OCI-LY7 (cell line): ENCODE results near the gene RHOG. TPM values are rescaled to one million over a fixed set of nuclear protein-coding genes. Genes with fewer than 3 reads are reported as not detected.

Experiments
- BruUV-seq: library from RNA; stranded (reverse); fragments of 400-500 nt; replicated peaks from 2 replicates; lab custom pipeline; 2021; lab: Mats Ljungman, UMichigan
- CTCF ChIA-PET: fragments of 300-600 bp; sonication (Branson Sonifier 250); formaldehyde crosslinking; loops from one replicate; lab custom pipeline; 2022; ENCODE audit warnings: antibody characterized with exemption; ENCODE audit not compliant: unreplicated experiment; lab: Charles Lee
- POLR2A ChIA-PET: fragments of 300-600 bp; sonication (Branson Sonifier 250); formaldehyde crosslinking; loops from one replicate; lab custom pipeline; 2022; ENCODE audit warnings: antibody characterized with exemption; lab: Charles Lee
- DNase-seq: peaks from one replicate; pipeline ENCODE4 v3.0.0-alpha.2; 2015; ENCODE audit warnings: low spot score
- H2AFZ ChIP-seq: fragments of 200-600 bp; sonication (generic), shearing (Covaris generic); 2 replicates; pipeline ENCODE4 v1.6.1; 2014; ENCODE audit warnings: mild to moderate bottlenecking, antibody characterized with exemption, low read length, moderate library complexity
- H3K27ac ChIP-seq: fragments of 200-600 bp; sonication (generic); 2 replicates; pipeline ENCODE4 v1.5.1; 2014; ENCODE audit warnings: mixed run types, low read depth, mild to moderate bottlenecking, moderate library complexity, low read length, inconsistent platforms; ENCODE audit not compliant: poor library complexity, severe bottlenecking
- H3K36me3 ChIP-seq: fragments of 200-600 bp; sonication (generic); 2 replicates; pipeline ENCODE4 v1.6.1; 2014; ENCODE audit warnings: mild to moderate bottlenecking, antibody characterized with exemption, low read length, moderate library complexity, mixed read lengths; ENCODE audit not compliant: insufficient read depth
- H3K4me1 ChIP-seq: fragments of 200-600 bp; sonication (generic); 2 replicates; pipeline ENCODE4 v1.5.1; 2014; ENCODE audit warnings: mild to moderate bottlenecking, low read length; ENCODE audit not compliant: insufficient read depth, poor library complexity, severe bottlenecking
- H3K4me2 ChIP-seq: fragments of 200-600 bp; sonication (generic); 2 replicates; pipeline ENCODE4 v1.6.1; 2014; ENCODE audit warnings: mild to moderate bottlenecking, low read length
- H3K4me3 ChIP-seq: fragments of 200-600 bp; sonication (generic); 2 replicates; pipeline ENCODE4 v1.5.1; 2014; ENCODE audit warnings: mild to moderate bottlenecking, low read depth, low read length; ENCODE audit not compliant: poor library complexity, severe bottlenecking
- H3K79me2 ChIP-seq: fragments of 200-600 bp; sonication (generic); 2 replicates; pipeline ENCODE4 v1.6.1; 2016; ENCODE audit warnings: low read depth, mild to moderate bottlenecking, low read length, moderate library complexity, mixed read lengths; ENCODE audit not compliant: insufficient read depth
- H3K9me2 ChIP-seq: fragments of 200-600 bp; sonication (generic); 2 replicates; pipeline ENCODE4 v1.6.1; 2016; ENCODE audit warnings: mild to moderate bottlenecking, low read length, mixed read lengths; ENCODE audit not compliant: insufficient read depth
- H3K9me3 ChIP-seq: fragments of 200-600 bp; sonication (generic); 2 replicates; pipeline ENCODE4 v1.6.1; 2014; ENCODE audit warnings: mild to moderate bottlenecking, mixed run types, low read length, mixed read lengths
- H4K20me1 ChIP-seq: fragments of 200-600 bp; sonication (generic); 2 replicates; pipeline ENCODE4 v1.6.1; 2014; ENCODE audit warnings: mild to moderate bottlenecking, antibody characterized with exemption, low read length, moderate library complexity, mixed read lengths; ENCODE audit not compliant: insufficient read depth
- EZH2phosphoT487 ChIP-seq: fragments of 200-600 bp; sonication (generic); IDR thresholded peaks from 2 replicates; pipeline ENCODE4 v1.6.1; 2018; ENCODE audit warnings: low read depth, borderline replicate concordance, mild to moderate bottlenecking, mixed run types, antibody characterized with exemption, low read length, moderate library complexity, mixed read lengths
- intact Hi-C: fragments of 100-400 bp; cut with micrococcal nuclease; formaldehyde crosslinking; loops from one replicate; pipeline ENCODE4 v1.10.0; 2022; ENCODE audit not compliant: unreplicated experiment
- total RNA-seq, 2 experiments: library from RNA; depleted of rRNA in 1 of 2; stranded (reverse); fragments of >200 nt in 1 of 2; shearing (Covaris generic) in 1 of 2; gene quantifications; 2 replicates each; pipeline ENCODE4 v1.2.3, GENCODE V29; 2014 to 2022
- TF ChIP-seq, protein P1 (sequence below): fragments of 200-600 bp; sonication (generic); conservative IDR thresholded peaks from 2 replicates; pipeline ENCODE4 v1.5.1; 2014; ENCODE audit warnings: mild to moderate bottlenecking, antibody characterized with exemption, low read length, moderate library complexity, mixed read lengths

RHOG gene
- total RNA-seq, 2 experiments from 2014 or later = 26.2 to 57.8 TPM

DNA sequence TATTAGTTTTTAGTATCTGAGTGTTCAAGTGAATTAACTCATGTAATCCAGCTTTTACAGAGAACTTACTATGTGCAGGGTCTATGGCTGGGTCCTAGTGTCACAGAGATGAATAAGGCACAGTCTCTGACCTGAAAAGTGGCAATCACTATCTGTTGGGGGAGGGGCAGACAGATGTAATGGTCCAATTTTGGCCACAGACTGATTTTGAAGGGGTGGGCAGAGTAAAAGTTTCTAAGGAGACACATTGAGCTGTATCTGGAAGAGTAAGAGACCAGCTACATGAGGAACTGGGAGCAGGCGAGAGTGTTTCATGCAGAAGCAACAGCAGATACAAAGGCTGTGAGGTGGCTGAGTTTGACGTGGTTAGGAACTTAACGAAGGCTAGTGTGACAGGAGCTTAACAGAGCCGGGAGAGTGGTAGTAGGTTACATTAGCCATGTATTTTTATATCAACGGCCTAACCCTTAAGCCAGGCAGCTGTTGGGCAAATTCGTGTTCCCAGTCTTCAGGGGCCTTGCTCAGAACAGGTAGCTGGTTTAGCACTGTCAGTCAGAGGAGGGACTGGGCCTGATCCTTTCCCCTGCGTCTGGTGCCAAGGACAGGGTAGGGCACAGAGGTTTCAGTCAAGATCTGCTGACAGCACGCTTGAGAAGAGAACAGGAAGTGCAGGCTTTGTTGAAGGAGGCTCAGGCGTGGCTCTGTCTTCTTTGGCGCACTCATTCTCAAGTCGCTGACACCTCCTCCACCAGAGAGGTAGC is 13.3 kb upstream of the RHOG start:
- DNase-seq = peak; percentile 93
- POLR2A ChIA-PET = interaction anchor here (0.5 to 4.8 kb wide), 36 partner anchors 8 to 392 kb away, joined by 3 to 75 read pairs (median 5); partner anchors contain the start of gene RHOG
- no peaks in the 10 kb centered on the region for H3K9me3 ChIP-seq
- peak overlapping the region; percentile 94 for H3K27ac ChIP-seq
- BruUV-seq = TSS peak; percentile 96
- H4K20me1 ChIP-seq = no peaks in the 10 kb centered on the region
- H3K4me3 ChIP-seq = peak overlapping the region; percentile 81
- peaks cover 51% of the 10 kb centered on the region for H3K4me1 ChIP-seq
- TF ChIP-seq, protein P1, sequence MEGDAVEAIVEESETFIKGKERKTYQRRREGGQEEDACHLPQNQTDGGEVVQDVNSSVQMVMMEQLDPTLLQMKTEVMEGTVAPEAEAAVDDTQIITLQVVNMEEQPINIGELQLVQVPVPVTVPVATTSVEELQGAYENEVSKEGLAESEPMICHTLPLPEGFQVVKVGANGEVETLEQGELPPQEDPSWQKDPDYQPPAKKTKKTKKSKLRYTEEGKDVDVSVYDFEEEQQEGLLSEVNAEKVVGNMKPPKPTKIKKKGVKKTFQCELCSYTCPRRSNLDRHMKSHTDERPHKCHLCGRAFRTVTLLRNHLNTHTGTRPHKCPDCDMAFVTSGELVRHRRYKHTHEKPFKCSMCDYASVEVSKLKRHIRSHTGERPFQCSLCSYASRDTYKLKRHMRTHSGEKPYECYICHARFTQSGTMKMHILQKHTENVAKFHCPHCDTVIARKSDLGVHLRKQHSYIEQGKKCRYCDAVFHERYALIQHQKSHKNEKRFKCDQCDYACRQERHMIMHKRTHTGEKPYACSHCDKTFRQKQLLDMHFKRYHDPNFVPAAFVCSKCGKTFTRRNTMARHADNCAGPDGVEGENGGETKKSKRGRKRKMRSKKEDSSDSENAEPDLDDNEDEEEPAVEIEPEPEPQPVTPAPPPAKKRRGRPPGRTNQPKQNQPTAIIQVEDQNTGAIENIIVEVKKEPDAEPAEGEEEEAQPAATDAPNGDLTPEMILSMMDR = no peak
- no peak for TF ChIP-seq EZH2phosphoT487
- intact Hi-C loops = loop anchor here (1.0 to 10.0 kb wide), 4 partner anchors 41 to 218 kb away; no protein-coding TSS in a partner anchor
- H3K9me2 ChIP-seq = no peaks in the 10 kb centered on the region
- CTCF ChIA-PET = interaction anchor here (0.6 to 3.2 kb wide), 23 partner anchors 10 to 242 kb away, joined by 3 to 32 read pairs (median 4); partner anchors contain the start of gene RHOG
- H3K4me2 ChIP-seq = peak overlapping the region; percentile 84
- peaks cover 35% of the 10 kb centered on the region for H3K79me2 ChIP-seq
- H3K36me3 ChIP-seq = no peaks in the 10 kb centered on the region
- H2AFZ ChIP-seq = peak overlapping the region; percentile 86

DNA sequence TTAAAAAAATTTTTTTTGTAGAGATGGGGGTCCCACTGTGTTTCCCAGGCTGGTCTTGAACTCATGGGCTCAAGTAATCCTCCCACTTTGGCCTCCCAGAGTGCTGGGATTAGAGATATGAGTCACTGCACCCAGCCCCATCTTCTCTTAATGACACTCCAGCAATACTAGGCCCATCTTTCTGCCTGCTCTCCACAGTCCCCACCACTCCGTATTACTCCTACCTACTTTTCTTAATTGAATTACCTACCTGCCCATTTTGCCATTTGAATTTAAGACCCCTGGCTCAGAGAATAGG is 12.7 kb upstream of the RHOG start:
- Histone ChIP-seq H3K79me2 (peaks cover 29% of the 10 kb centered on the region), H2AFZ (peak overlapping the region; percentile 86; the same call in 1 of the 2 replicates), H4K20me1 (no peaks in the 10 kb centered on the region), H3K4me1 (peaks cover 45% of the 10 kb centered on the region), H3K9me2 (no peaks in the 10 kb centered on the region), H3K4me3 (peak overlapping the region; percentile 81), H3K36me3 (no peaks in the 10 kb centered on the region), H3K27ac (peak overlapping the region; percentile 94), H3K4me2 (peak overlapping the region; percentile 84), H3K9me3 (no peaks in the 10 kb centered on the region)
- no peak for DNase-seq
- no peak for TF ChIP-seq EZH2phosphoT487
- TF ChIP-seq, protein P1 = no peak
- no TSS peak for BruUV-seq
- CTCF ChIA-PET = interaction anchor here (0.7 to 3.2 kb wide), 7 partner anchors 12 to 219 kb away, joined by 3 to 32 read pairs (median 7); partner anchors contain the start of gene RHOG
- POLR2A ChIA-PET = interaction anchor here (0.8 to 4.8 kb wide), 17 partner anchors 9 to 226 kb away, joined by 3 to 75 read pairs (median 9); partner anchors contain the start of gene RHOG
- intact Hi-C loops = loop anchor here (10.0 kb wide), 1 partner anchor 131 kb away; no protein-coding TSS in a partner anchor
